ENCODE results near the gene KCNQ1.

Gene KCNQ1

DNA sequence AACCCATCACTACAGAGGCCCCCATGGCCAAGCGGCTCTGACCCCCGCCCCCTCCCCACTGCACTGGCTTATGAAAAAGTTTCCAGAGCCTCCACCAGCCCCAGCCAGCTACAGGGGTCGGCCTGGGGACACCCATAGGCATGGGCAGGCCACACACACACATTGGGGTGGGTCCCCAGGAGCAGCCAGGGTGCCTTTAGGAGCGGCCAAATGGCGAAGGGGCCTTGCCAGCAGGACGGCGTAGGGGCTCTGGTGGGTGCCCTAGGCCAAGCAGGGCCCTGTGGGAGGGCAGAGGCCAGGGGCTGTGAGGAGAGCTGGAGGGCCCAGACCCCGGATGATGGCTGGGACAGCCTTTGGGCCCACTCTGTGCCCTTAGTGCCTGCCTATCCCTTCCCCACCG, 34.2 kb upstream of the KCNQ1 start:
- DNase-seq = no peak

DNA sequence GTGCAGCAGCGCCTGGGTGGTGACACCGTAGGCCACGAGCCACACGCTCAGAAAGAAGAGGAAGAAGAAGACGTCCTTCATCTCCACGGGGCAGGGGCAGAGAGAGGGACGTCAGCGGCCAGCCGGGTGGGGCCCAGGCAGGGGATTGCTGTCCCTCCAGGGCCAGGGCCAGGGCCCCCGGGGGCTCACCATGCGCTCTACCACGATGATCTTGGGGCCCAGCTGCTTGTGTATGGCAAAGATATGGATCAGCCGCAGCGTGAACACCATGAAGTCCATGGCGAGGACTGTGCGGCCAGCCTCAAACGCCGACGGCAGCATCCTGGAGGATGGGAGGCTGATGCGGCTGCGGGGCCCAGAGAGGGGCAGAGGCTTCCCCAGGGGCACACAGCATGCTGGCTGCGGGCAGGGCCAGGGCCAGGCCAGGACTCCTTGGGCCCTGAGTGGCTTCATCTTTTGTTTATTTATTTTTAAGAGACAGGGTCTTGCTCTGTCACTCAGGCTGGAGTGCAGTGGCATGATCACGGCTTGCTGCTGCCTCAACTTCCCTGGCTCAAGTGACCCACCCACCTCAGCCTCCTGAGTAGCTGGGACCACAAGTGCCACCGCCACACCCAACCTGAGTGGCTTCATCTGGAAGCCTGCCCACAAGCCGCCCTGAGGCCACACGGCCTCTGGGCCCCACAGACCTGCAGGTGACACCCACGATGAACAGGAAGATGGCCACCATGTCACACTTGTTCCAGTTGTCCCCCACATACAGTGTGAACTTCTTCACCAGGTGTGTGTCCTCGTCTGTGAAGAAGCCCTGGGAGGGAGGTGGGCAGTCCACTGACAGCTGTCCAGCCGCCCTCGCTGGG, 33.1 kb upstream of the KCNQ1 start:
- DNase-seq = no peak

DNA sequence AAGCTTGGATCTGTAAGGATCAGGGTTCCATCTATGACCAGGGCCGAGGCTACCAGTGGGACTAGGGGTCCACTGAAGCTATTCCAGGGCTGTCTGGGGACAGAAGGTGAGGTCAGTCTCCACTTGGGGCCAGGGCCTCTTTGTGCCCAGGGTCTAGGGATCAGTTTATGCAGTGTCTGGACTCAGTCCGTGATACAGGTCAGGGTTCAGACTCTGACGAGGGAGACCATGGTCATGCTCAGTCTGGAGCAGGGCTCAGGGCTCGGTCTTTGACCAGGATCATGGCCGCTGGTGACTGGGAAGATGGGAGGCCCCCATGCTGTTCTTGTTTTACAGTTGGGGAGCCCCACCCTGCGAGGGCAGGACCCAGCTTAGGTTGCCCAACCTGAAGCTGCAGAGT, 32.5 kb upstream of the KCNQ1 start:
- DNase-seq = no peak

DNA sequence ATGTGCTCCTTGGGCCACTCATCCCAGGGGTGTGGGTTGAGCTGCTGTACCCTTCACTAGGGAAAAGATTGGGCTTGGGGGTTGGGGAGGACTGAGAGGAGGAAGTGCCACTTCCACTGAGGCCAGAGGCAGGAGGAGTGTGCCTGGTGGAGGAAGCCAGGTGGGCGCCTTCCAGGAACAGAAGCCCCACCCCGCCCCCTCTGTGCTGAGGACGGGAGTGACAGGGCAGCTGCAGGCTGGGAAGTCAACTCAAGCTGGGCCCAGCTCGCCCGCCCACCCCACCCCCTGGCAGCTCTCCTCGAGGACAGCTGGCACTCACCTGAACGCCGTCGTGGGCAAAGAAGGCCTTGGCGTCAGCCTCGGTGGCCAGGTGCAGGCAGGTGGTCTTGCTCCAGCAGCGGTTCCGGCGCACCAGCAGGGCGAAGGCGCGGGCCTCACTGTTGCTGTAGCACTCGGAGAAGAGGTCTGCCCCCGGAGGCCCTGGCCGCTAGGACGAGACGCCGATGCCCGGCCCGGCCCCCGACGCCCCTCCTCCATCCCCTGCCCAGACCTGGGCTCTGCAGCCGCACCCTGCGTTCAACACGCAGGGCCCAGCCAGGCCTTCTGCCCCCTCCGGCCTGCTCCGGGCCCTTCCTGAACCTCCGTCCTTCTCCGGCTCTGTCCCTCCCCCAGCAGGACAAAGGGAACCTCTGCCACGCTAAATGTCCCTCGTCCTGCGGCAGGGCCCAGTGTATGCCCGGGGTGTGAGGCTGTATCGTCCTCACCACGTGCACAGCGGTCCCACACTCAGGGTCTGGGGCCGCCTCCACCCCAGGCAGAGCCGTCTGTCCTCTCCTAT, 30.8 kb upstream of the KCNQ1 start:
- DNase-seq = no peak

DNA sequence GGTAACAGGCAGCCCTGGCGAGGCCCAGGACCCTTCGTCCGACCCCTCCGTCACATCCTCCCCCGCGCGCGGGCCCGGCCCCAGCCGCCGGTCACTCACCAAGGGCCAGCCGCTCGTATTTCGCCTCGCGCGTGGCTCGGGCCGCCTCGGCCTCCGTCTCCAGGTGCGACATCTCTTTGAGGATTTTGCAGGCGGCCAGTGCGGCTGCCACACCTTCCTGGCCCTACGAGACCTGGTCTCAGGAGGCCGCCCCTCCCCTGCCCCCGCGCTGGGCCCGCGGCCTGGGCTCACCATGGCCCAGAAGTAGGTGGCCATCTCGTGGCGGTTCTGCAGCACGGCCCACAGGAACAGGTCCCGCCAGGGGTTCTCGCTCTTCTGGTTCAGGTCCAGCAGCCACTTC, 30.2 kb upstream of the KCNQ1 start:
- DNase-seq = no peak

DNA sequence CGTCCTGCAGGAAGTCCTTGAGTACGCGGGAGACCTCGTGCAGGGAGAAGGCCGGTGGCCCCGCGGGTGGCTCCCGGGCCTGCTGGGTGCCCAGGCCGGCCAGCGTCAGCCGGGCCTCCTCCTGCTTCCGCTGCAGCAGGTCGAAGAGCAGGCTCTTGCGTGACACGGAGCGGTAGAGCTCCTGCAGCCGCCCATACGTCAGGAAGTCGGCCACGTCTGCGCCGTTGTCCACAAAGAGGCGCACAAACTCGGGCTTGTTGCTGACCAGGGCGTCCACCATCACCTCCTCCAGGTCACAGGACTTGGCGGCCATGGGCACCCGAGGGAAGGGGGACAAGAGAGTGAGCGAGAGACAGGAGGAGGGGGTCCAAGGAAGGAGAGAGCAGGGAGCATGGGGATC, 29.6 kb upstream of the KCNQ1 start:
- DNase-seq = no peak

DNA sequence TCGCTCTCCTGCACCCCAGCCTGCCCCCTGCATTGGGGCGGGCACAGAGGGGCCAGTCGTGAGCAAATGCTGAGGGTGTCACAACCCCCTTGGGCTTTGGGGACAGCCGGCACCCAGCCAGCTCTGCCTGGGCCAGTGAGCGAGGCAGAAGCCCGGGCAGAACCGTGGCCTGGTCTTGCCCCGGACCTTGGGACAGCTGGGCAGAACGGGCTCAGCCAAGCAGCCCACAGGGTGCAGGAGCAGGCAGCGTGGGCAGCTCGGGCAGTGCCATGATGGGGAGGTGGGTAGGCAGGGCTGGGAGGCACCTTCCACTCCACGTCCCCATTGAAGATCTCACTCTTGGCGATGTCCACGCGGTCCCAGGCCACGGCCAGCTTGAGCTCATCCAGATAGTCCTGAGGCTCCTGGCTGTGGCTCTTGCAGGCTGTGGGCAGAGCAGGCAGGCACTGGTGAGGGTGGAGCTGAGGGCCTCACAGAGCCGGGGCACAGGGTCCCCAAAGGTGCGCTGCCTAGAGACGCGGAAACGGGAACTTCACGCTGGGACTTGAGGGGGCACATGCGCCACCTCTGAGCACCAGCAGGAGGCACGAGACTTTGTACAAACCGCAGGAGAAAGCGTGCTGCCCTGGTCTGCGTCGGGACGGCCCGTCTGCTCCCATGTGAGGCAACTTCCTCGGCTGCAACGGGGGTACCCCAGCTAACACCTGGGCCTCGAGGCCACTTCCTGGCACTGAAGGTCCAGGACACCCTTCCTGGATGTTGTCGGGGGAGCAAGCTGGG, 29.0 kb upstream of the KCNQ1 start:
- DNase-seq = no peak

DNA sequence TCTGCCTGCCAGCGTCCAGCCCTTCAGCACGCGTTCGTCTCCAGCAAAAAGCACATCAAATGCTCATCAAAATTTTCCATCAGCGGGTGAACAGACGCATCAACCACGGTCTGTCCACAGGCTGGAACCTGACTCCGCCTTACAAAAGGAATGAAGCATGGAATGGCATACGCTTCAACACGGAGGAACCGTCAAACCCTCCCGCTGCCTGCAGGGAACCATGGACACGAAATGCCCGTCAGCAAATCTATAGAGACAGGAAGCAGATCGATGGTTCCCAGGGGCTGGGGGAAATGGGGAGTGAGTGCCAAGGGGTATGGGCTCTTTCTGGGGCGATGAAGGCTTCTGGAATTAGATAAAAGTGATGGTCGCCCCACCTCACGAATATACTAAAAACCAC, 28.0 kb upstream of the KCNQ1 start:
- DNase-seq = no peak

DNA sequence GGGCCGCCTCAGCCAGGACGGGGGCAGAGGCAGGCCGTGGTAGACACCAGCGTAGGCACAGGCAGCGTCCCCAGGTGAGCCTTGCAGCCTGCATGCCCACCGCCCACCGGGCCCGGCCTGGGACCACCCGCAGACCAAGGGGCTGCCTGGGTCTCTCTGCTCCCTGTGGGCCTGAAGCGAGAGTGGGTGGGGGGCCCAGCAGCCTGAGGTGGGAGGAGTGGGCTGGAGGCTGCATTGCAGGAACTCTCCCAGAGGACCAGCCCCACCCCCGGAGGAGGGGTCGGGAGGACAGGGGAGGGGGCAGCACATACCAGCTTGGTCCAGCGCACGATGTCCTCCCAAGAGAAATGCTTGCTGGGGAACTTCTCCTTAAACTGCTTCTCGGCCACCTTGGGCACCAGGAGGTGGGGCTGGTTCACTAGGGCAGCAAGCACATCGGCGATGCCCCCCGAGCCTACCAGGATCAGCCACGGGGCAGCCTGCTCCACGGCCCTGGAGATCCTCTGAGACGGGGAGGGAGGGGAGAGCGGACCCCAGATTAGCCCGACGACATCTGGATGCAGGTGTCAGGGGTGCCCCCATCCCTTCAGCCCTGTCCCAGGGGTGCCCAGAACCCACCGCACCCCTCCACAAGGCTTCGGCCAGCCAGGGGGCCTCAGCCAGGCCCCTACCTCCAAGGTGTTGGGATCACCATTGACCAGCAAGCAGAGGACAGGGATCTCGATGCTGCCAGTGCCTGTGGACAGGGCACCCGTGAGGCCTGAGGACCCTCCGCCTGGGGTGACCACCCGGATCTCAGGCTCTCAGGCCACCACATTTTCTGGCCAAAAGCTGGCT, 26.7 kb upstream of the KCNQ1 start:
- DNase-seq = no peak

DNA sequence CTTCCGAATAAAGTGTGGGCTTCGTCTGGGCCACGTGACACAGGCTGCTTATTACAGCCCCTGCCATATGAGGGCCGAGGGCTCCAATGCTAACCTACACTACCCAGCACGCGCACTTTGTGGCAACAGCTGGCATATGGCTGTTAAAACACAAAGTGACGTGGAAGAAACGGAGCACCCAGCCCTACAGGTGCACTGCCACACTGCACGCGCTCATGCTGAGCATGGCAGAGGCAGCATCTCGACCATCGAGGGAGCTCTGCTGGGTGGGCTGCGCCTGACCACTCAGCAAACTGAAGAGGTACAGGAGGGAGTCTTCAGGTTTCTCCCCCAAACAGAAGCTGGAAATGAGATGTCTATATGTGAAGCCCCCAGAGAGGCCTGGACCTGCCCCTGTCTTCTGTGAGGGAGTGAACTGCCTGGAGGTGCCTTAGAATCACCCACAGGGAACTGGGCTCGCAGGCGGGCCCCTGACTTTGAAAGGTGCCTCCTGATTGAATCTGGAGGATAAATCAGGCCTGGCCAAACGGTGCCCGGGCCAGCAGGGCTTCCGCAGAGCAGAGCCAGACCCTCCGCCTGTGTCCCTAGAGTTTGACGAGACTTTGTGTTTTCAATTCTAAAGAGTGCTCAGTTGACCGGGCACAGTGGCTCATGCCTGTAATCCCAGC, 26.0 kb upstream of the KCNQ1 start:
- no peak for DNase-seq

DNA sequence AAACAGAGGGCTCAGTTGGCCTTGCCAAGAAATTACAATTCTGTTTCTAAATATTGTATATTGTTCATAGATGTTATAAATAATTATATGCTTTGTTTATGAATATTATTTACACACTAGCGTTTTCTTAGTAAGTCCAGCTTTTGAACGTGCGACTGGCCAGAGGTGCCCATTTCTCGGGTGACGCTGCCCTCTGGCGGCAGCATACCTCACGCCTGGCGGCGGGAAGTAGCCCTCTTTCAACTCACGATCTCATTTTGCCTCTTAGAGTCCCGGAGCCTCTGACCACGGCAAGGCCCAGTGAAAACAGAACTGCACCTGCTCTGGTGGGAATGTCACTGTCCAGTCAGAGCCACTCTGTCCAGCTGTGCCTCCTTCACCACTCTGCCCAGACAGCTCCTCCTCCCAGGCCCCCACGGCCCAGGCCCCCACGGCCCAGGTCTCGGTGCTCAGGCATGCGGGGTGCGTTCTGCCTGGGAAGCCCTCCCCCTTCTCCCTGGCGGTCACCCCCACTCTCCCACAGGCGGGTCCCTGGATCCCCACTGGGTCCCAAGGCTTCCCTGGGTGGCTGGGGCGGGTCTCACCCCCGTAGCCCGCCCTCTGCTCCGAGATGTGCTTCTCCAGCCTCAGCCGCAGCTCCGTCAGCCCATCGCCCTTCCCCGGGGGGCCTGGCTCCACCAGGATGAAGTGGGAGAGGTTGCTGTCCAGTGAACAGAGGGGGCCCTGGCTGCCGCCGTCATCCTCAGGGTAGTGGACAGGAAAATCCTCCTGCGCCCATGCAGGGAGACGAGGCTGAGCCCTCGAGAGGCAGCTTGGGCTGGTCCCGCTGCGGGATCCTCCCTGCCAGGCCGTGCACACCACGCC, 24.9 kb upstream of the KCNQ1 start:
- DNase-seq = peak; percentile 29

DNA sequence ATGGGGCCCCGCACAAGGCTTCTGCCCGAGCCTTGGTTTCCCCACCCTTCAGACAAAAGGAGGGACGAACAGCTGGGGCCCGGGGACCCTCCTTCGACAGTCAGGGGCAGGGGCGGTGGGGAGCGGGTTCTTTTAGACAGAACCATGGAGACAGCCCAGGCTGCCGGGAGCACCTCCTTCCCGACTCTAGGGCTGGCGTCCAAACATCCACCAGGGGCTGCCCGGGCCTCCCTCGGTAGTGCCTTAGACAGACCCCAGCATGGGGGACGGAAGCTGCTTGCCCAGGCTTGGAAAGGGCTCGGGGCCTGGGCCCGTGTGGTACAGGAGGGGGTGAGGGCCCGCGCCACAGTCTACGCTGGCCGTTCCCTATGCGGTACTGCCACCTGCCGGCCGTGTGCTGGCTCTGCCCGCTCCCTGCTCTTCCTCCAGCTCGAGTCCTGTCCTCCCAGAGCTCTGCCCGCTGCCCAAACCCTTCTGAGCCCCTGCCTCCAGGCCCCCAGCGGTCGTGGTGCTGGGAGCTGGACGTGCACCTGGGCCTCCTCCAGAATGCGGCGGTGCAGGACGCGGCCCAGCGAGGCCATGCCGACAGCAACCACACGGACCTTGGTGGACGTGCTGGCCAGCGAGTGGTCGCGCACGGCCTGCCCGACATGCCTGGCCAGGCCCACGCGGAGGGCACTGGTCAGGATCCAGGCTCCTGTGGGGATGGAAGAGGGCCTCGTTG, 24.1 kb upstream of the KCNQ1 start:
- DNase-seq = peak; percentile 26

DNA sequence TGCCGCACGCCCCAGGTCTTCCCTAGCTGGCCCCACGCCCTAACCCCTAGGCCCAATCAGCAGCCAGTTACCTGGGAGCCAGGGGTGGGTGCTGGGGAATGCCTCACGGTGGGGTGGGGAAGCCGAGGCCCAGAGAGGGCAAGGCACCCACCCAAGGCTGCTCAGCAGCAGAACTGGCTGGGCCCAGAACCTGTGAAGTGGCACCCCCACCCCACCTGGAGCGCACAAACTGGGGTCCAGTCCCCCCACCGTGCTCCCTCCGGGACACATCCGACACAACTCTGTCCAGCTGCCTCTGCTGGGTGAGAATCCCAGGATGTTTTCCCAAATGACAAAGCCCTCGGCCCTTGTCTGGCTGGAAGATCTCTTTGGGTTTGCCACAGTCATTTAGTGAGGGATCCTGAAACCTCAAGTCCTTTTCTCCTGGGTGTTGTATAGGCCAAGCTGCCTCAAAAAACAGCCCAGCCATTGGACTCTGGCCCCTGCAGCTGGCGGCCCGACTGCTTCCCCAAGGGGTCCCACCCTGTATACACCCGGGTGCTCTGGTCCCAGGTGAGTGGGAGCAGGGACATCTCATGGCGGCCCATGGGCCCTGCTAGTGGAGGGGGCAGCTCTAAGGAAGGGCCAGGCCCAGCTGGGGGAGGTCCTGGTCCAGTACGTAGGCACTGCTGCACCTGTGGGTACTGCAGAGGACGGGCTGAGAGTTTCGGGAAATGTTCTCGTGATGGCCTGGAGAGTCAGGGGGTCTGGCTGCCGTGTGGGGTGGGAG, 23.4 kb upstream of the KCNQ1 start:
- DNase-seq = no peak

DNA sequence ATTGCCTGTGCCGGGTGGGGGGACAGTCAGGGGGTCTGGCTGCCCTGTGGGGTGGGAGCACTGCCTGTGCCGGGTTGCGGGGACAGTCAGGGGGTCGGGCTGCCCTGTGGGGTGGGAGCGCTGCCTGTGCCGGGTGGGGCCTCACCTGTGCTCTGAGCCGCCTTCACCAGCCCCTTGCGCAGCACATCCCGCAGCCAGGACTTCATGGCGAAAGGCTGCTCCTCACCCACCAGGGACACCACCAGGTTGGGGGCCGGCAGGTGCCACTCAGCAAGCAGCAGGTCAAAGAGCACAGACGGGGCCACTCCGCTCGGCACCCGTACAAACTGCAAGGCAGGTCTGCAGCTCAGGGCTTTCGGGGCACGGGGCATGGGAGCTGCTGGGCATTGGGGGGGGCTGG, 22.8 kb upstream of the KCNQ1 start:
- no peak for DNase-seq

DNA sequence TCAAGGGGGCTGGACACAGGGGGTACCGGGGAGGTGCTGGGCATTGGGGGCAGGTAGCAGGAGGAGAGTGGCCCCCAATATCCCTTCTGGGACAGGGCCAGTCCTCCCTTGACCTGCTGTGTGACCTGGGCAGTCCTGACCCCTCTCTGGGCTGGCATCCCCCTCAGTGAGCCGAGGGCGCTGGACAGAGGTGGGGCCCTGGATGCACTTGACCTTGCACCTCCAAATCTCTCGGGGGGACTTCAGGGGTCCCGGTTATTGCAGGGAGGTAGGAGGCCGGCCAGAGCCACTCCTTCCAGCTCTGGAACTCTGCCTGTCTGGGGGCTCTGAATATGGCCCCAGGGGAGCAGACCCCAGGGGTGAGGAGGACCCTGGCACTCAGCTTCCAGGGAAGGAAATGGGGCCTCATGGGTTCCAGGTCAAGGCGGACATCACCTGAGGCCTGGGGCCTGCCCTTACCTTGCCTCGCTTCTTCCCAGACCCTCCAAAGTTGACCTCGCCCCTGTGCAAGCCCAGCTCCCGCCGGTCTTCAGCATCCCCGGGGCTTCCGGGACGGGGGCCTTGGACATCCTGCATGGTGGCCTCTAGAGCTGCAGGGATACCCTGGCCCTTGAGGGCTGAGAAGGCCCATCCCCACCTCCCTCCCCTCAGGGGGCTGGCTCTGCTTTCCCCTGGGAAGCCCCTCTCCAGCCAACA, 22.2 kb upstream of the KCNQ1 start:
- DNase-seq = no peak

DNA sequence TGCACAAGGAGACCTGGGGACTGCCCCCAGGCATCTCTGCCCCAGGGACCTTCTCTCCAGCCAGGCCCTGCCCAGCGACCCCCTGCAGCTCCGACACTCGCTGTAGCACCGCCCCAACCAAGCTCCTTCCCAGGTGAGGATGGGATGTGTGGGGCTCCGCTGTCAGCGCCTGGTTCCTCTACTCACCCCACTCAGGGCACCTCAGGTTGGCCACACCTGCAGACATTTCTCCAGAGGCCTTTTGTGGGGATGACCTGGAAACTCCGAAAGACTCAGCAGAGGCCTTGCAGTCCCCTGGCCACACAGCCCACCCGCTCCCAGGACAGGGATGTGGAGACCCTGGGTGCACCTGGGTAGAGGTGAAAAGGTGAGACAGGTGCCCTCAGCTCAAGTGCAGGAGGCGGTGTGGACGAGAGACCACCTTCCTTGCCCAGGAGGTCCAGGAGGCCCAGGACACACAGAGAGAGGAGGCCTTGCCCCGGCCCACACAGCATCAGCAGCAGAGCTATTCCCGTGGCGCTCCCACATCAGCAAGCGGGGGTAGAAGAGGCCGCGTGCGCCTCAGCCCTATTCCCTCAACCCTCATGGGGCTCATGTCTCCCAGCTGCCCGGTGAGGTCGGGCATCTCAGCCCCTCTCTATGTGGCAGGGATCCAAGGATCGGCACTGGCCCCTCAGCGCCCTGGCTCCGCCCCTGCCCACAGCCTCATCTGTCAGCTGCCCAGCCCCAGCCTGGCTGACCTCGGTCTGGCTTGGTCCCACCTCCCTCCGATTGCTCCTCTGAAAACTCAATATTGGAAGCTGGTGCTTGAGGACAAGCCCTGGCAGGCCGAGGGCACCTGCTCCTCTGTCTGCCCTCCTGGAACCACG, 21.4 kb upstream of the KCNQ1 start:
- DNase-seq = no peak

DNA sequence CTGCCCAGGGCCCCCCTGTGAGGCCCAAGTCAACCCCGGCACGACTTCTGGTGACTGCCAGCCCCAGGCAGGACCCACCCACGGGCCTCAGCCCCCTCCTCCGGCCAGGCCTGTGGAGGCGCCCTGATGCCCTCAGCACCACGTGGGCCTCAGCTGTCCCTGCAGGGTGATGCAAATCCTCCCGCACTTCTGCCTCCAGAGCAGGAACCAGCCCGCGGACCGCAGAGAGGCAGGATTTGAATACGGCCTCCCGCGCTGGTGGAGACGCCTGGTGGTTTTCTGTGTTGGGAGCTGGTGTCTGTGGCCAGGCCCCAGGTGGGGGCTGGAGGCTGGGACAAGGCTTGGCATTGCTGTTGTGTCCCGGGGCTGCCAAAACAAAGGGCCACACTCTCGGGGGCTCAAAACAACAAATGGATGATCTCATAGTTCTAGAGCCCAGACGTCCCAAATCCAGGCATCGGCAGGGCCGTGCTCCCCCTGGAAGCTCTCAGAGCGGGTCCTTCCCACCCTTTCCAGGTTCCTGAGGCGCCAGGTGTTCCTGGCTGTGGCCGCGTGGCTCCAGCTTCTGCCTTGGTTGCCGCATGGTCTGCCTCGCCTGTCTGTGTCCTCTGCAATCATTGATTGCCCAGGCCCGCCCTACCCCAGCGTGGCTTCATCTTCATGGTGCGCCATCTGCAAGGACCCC, 19.9 kb upstream of the KCNQ1 start:
- DNase-seq = no peak

Data from NCI-H2171 treated with DMSO at 0.1 percent for 48 hours (cell line).